GM18505 (cell line): ENCODE data around the gene PRKAR1A.

Source experiments
- ATAC-seq: cut with Tn5 transposase; IDR thresholded peaks from one replicate; pipeline ENCODE4 v1.9.1; 2021; ENCODE audit not compliant: unreplicated experiment
- POLR2A ChIP-seq: IDR thresholded peaks from 4 replicates; pipeline ENCODE4 v1.6.1; 2011; ENCODE audit warnings: borderline replicate concordance; ENCODE audit not compliant: insufficient read depth, insufficient read length; ENCODE audit errors: extremely low read depth

PRKAR1A gene

GRCh38 chr17:68599552-68600066, 87.4 kb downstream of the PRKAR1A start:
- TF ChIP-seq POLR2A = no peak
- no peak for ATAC-seq

- no peak for ATAC-seq
These were observed 88.1 kb downstream of the PRKAR1A start for GRCh38 chr17:68600067-68600930.

More at GRCh38 chr17:68600067-68600930, 88.1 kb downstream of the PRKAR1A start:
- TF ChIP-seq POLR2A = no peak
